Gastroesophageal sphincter (tissue), 4 donors: Measurements from ENCODE around the gene TATDN2. TPM values are rescaled to one million over a fixed set of nuclear protein-coding genes. Genes with fewer than 3 reads are reported as not detected.

ENCODE experiments used
- ATAC-seq: fragments of 150-250 bp; one replicate; pipeline ENCODE4 v1.9.1; 2016; ENCODE audit warnings: mild to moderate bottlenecking, moderate library complexity
- H3K27ac ChIP-seq, 4 donors: fragments of 200-600 bp; sonication (generic) in 3 of 4; 1 replicate in 3 of 4; 2 replicates in 1 of 4; pipeline ENCODE4 v1.5.1; 2016 to 2019
- H3K27me3 ChIP-seq: fragments of 200-600 bp; sonication (generic); one replicate; pipeline ENCODE4 v1.5.1; 2019
- H3K36me3 ChIP-seq, 2 donors: fragments of 200-600 bp; sonication (generic); one replicate each; pipeline ENCODE4 v1.5.1; 2019; ENCODE audit warnings: control low read depth in 1 of 2
- H3K4me1 ChIP-seq, 3 donors: fragments of 200-600 bp; sonication (generic); 1 replicate in 2 of 3; 2 replicates in 1 of 3; pipeline ENCODE4 v1.5.1; 2016 to 2019; ENCODE audit warnings: control low read depth in 2 of 3
- H3K4me3 ChIP-seq, 2 donors: fragments of 200-600 bp; sonication (generic); one replicate each; pipeline ENCODE4 v1.5.1; 2019; ENCODE audit warnings: mild to moderate bottlenecking in 1 of 2, moderate library complexity in 1 of 2
- H3K9me3 ChIP-seq, 3 donors: fragments of 200-600 bp; sonication (generic); one replicate each; pipeline ENCODE4 v1.5.1; 2017 to 2019; ENCODE audit warnings: control low read depth in 2 of 3
- EP300 ChIP-seq: sonication (generic); formaldehyde crosslinking; IDR thresholded peaks from one replicate; pipeline ENCODE4 v1.6.1; 2017; ENCODE audit warnings: antibody characterized with exemption, mild to moderate bottlenecking
- POLR2A ChIP-seq, 2 donors: fragments of 450-650 bp; IDR thresholded peaks; one replicate each; pipeline ENCODE4 v1.6.1; 2017; ENCODE audit warnings: antibody characterized with exemption in 2 of 2, mild to moderate bottlenecking in 2 of 2, moderate library complexity in 1 of 2
- POLR2AphosphoS5 ChIP-seq: sonication (generic); formaldehyde crosslinking; IDR thresholded peaks from one replicate; pipeline ENCODE4 v1.6.1; 2017; ENCODE audit warnings: antibody characterized with exemption
- WGBS, 2 donors: methylation state at CpG; one replicate each; pipeline ENCODE4 v1.1.5; 2018; ENCODE audit warnings: low coverage in 1 of 2; 5-methylcytosine and 5-hydroxymethylcytosine counted together
- total RNA-seq, 4 donors: library from RNA; depleted of rRNA; stranded (reverse); fragments of >200 nt; gene quantifications; one replicate each; pipeline ENCODE4 v1.1.0, GENCODE V29; 2016
- TF ChIP-seq, protein P1 (sequence below), 4 experiments: fragments of 200-600 bp in 2 of 4; fragments of 450-650 bp in 2 of 4; sonication (generic) in 1 of 4; IDR thresholded peaks; one replicate each; pipeline ENCODE4 v1.5.1; 2017 to 2019; ENCODE audit warnings: antibody characterized with exemption in 4 of 4, mild to moderate bottlenecking in 2 of 4, moderate library complexity in 2 of 4

TATDN2 gene
- total RNA-seq, 4 donors from 2014 or later = 10.0 to 28.4 (median 22.6) TPM

DNA sequence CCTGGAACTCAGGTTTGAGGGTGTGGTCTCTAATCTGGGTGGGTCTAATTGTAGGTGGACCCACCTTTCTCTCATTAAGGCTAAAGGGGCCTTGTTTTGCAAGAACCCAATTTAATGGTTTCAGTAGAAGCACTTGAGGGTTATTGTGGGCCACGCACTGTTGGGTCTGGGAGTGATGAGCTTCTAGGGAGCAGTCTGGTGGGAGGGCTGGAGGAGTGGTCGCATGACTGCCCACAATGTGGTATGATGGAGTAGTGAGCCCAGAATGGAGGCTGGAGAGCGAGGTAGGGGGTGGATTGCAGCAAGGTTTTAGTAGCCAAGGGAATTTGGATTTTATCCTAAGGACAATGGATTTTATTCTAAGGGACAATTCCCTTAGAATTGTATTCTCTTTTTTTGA is 2.7 kb downstream of the TATDN2 start:
- no peaks in the 10 kb centered on the region for H3K9me3 ChIP-seq
- H3K36me3 ChIP-seq = peaks cover 0 to 52% of the 10 kb centered on the region in 2 donors
- no peak for ATAC-seq
- WGBS, 2 donors = 93% methylated on average over 3 of the region's 3 CpGs; no CpG with 5 or more reads in 1 of the 2 donors
- peaks cover 0 to 62% (median 10%) of the 10 kb centered on the region in 3 donors for H3K4me1 ChIP-seq
- no peak overlapping the region for H3K4me3 ChIP-seq
- TF ChIP-seq POLR2AphosphoS5 (no peak), POLR2A (IDR thresholded peaks at IDR 0.05) (no peak), EP300 (no peak)
- TF ChIP-seq, protein P1, sequence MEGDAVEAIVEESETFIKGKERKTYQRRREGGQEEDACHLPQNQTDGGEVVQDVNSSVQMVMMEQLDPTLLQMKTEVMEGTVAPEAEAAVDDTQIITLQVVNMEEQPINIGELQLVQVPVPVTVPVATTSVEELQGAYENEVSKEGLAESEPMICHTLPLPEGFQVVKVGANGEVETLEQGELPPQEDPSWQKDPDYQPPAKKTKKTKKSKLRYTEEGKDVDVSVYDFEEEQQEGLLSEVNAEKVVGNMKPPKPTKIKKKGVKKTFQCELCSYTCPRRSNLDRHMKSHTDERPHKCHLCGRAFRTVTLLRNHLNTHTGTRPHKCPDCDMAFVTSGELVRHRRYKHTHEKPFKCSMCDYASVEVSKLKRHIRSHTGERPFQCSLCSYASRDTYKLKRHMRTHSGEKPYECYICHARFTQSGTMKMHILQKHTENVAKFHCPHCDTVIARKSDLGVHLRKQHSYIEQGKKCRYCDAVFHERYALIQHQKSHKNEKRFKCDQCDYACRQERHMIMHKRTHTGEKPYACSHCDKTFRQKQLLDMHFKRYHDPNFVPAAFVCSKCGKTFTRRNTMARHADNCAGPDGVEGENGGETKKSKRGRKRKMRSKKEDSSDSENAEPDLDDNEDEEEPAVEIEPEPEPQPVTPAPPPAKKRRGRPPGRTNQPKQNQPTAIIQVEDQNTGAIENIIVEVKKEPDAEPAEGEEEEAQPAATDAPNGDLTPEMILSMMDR (IDR thresholded peaks at IDR 0.05) = no peak
- peak overlapping the region in 1 of 4 donors; percentile 98 for H3K27ac ChIP-seq
- H3K27me3 ChIP-seq = no peaks in the 10 kb centered on the region

DNA sequence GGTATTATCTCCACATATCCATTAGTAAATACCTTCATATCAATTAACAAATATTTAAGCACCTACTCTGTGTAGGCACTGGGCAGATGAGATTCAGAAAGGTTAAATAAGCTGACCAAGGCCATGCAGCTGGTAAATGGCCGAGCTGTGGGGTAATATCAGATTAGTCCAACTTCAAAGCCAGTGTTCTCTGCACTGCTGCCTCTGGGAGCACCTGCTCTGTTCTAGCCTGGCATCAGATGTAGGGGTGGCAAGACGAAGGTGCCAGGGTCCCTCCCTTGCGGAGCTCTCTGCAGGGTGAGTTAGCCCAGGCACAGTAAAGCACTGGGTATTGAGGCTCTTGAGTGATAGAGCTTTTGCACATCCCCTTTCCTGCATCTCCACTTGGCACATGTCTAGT is 5.5 kb downstream of the TATDN2 start:
- Histone ChIP-seq H3K4me3 (no peak overlapping the region), H3K36me3 (peaks cover 0 to 63% of the 10 kb centered on the region in 2 donors), H3K27ac (no peak overlapping the region), H3K9me3 (no peaks in the 10 kb centered on the region), H3K4me1 (peaks cover 0 to 55% (median 10%) of the 10 kb centered on the region in 3 donors), H3K27me3 (no peaks in the 10 kb centered on the region)
- TF ChIP-seq, protein P1 (IDR thresholded peaks at IDR 0.05) = no peak
- no peak for TF ChIP-seq POLR2AphosphoS5
- no peak for TF ChIP-seq EP300
- TF ChIP-seq POLR2A (IDR thresholded peaks at IDR 0.05) = no peak
- 80 to 88% methylated on average over 1 of the region's 3 CpGs for WGBS, 2 donors
- no peak for ATAC-seq

DNA sequence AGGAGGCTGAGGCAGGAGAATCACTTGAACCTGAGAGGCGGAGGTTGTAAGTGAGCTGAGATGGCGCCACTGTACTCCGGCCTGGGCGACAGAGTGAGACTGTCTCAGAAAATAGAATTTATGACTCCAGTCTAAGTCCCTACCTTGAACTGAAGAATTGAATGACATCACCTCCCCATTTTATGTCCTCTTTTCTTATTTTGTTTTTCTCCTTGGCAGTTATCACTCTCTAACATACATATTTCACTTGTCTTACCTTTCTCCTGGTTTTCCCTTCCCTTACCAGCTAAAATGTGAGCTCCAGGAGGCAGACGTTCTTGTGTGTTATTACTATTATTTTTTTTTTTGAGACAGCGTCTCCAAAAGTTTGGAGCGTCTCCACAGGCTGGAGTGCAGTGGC is 7.6 kb downstream of the TATDN2 start:
- H3K9me3 ChIP-seq = no peaks in the 10 kb centered on the region
- ATAC-seq = no peak
- peaks cover 0 to 35% (median 4%) of the 10 kb centered on the region in 3 donors for H3K4me1 ChIP-seq
- H3K36me3 ChIP-seq = peaks cover 0 to 84% of the 10 kb centered on the region in 2 donors
- no peaks in the 10 kb centered on the region for H3K27me3 ChIP-seq
- 88 to 98% methylated on average over 5 to 7 of the region's 7 CpGs for WGBS, 2 donors
- H3K4me3 ChIP-seq = no peak overlapping the region
- H3K27ac ChIP-seq = no peak overlapping the region
- no peak for TF ChIP-seq POLR2A (IDR thresholded peaks at IDR 0.05)
- TF ChIP-seq EP300 = no peak
- TF ChIP-seq, protein P1 (IDR thresholded peaks at IDR 0.05) = no peak
- no peak for TF ChIP-seq POLR2AphosphoS5

DNA sequence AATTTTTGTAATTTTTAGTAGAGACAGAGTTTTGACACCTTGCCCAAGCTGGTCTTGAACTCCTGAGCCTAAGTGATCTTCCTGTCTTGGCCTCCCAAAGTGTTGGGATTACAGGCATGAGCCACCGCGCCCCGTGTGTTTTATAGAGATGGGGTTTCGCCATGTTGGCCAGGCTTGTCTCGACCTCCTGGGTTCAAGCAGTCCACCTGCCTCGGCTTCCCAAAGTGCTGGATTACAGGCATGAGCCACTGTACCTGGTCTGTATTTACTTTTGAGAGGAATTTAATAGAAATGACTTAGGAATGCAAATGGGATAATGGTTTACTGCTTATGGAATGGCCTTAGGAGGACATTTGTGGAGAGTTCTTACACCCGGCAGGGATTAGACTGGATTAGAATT is 10.8 kb downstream of the TATDN2 start:
- Histone ChIP-seq H3K4me3 (no peak overlapping the region), H3K4me1 (peaks cover 0 to 15% (median 0%) of the 10 kb centered on the region in 3 donors), H3K27ac (no peak overlapping the region), H3K9me3 (no peaks in the 10 kb centered on the region), H3K36me3 (peaks cover 0 to 72% of the 10 kb centered on the region in 2 donors), H3K27me3 (no peaks in the 10 kb centered on the region)
- TF ChIP-seq POLR2AphosphoS5 (no peak), EP300 (no peak), POLR2A (IDR thresholded peaks at IDR 0.05) (no peak)
- TF ChIP-seq, protein P1 (IDR thresholded peaks at IDR 0.05) = no peak
- no peak for ATAC-seq
- 96 to 97% methylated on average over 4 to 6 of the region's 7 CpGs for WGBS, 2 donors

DNA sequence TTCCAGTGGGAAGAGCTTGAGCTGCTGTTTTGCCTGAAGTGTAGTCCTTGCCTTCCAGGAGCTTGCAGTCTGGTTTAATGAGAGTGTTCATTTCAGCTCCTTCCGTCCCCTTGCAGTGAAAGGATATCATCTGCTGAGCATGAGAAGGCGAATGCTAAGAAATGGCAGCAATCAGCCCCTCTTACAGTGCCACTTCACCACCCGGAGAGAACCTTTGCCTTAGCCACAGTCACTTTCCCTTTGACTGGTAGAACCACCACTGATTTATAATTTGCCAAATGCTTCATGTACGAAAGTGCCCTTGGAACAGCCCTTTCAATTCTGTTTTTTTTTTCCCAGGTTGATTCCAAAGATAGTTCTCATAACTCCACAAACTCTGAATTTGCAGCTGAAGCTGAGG is 11.5 kb downstream of the TATDN2 start:
- no peak for ATAC-seq
- no peak overlapping the region for H3K4me3 ChIP-seq
- H3K4me1 ChIP-seq = peaks cover 0 to 12% (median 0%) of the 10 kb centered on the region in 3 donors
- no peak overlapping the region for H3K27ac ChIP-seq
- no peaks in the 10 kb centered on the region for H3K27me3 ChIP-seq
- no peaks in the 10 kb centered on the region for H3K9me3 ChIP-seq
- no peak for TF ChIP-seq POLR2AphosphoS5
- no peak for TF ChIP-seq POLR2A (IDR thresholded peaks at IDR 0.05)
- no peak for TF ChIP-seq EP300
- TF ChIP-seq, protein P1 (IDR thresholded peaks at IDR 0.05) = no peak
- 84 to 100% methylated on average over 2 to 3 of the region's 4 CpGs for WGBS, 2 donors
- peaks cover 0 to 69% of the 10 kb centered on the region in 2 donors for H3K36me3 ChIP-seq
